MM.1S (cell line): ENCODE results near the gene FILIP1.

Experiments used
- DNase-seq: peaks from one replicate; pipeline ENCODE4 v3.0.0-alpha.2; 2015
- H2AFZ ChIP-seq: fragments of 300-600 bp; sonication (generic); 2 replicates; pipeline ENCODE4 v1.6.0; 2016; ENCODE audit warnings: antibody characterized with exemption, low read length
- H3F3A ChIP-seq: fragments of 300-600 bp; sonication (generic); 2 replicates; pipeline ENCODE4 v1.6.1; 2016; ENCODE audit warnings: mild to moderate bottlenecking, antibody characterized with exemption, low read length, moderate library complexity, mixed read lengths; ENCODE audit not compliant: insufficient read depth
- H3K27ac ChIP-seq: fragments of 300-600 bp; sonication (generic); 2 replicates; pipeline ENCODE4 v1.5.1; 2016; ENCODE audit warnings: mild to moderate bottlenecking, low read length
- H3K27me3 ChIP-seq: fragments of 300-600 bp; sonication (generic); replicated peaks from 2 replicates; pipeline ENCODE4 v1.6.0; 2016; ENCODE audit warnings: low read length; ENCODE audit not compliant: insufficient read depth
- H3K36me3 ChIP-seq: fragments of 300-600 bp; sonication (generic); replicated peaks from 2 replicates; pipeline ENCODE4 v1.6.1; 2016; ENCODE audit warnings: mild to moderate bottlenecking, low read length, mixed read lengths; ENCODE audit not compliant: insufficient read depth
- H3K4me1 ChIP-seq: fragments of 300-600 bp; sonication (generic); 2 replicates; pipeline ENCODE4 v1.6.1; 2016; ENCODE audit warnings: low read length, mixed read lengths
- H3K4me2 ChIP-seq: fragments of 300-600 bp; sonication (generic); 2 replicates; pipeline ENCODE4 v1.6.0; 2016; ENCODE audit warnings: low read depth, low read length
- H3K4me3 ChIP-seq: fragments of 300-600 bp; sonication (generic); 2 replicates; pipeline ENCODE4 v1.5.1; 2016; ENCODE audit warnings: low read length, mixed read lengths
- H3K79me2 ChIP-seq: fragments of 300-600 bp; sonication (generic); 2 replicates; pipeline ENCODE4 v1.6.1; 2016; ENCODE audit warnings: mixed run types, low read length, mixed read lengths
- H3K9ac ChIP-seq: fragments of 300-600 bp; sonication (generic); 2 replicates; pipeline ENCODE4 v1.6.1; 2016; ENCODE audit warnings: low read length, mixed read lengths
- H3K9me2 ChIP-seq: fragments of 300-600 bp; sonication (generic); replicated peaks from 2 replicates; pipeline ENCODE4 v1.6.1; 2016; ENCODE audit warnings: mild to moderate bottlenecking, low read length, mixed read lengths; ENCODE audit not compliant: insufficient read depth
- H3K9me3 ChIP-seq: fragments of 300-600 bp; sonication (generic); replicated peaks from 2 replicates; pipeline ENCODE4 v1.6.1; 2016; ENCODE audit warnings: mild to moderate bottlenecking, low read length, mixed read lengths; ENCODE audit not compliant: insufficient read depth
- H4K20me1 ChIP-seq: fragments of 300-600 bp; sonication (generic); 2 replicates; pipeline ENCODE4 v1.6.1; 2016; ENCODE audit warnings: mild to moderate bottlenecking, low read length, moderate library complexity, mixed read lengths; ENCODE audit not compliant: insufficient read depth
- CTCF ChIP-seq: fragments of 300-600 bp; sonication (generic); IDR thresholded peaks from 2 replicates; pipeline ENCODE4 v1.5.1; 2016; ENCODE audit warnings: antibody characterized with exemption, low read length, mixed read lengths
- EZH2 ChIP-seq: fragments of 300-600 bp; sonication (generic); optimal IDR thresholded peaks from 2 replicates; pipeline ENCODE3; 2017; ENCODE audit warnings: low read depth, mild to moderate bottlenecking, antibody characterized with exemption, low read length, mixed read lengths
- EZH2phosphoT487 ChIP-seq: fragments of 300-600 bp; sonication (generic); IDR thresholded peaks from 2 replicates; pipeline ENCODE4 v1.6.1; 2018; ENCODE audit warnings: antibody characterized with exemption, low read length

FILIP1 gene

GRCh38 chr6:75466636-75467035 lies 27.0 kb downstream of the FILIP1 start:
- no peaks in the 10 kb centered on the region for H3K27me3 ChIP-seq

GRCh38 chr6:75463908-75464307 lies 29.7 kb downstream of the FILIP1 start:
- Histone ChIP-seq H3K4me3 (no peak overlapping the region), H3K79me2 (no peaks in the 10 kb centered on the region), H2AFZ (no peak overlapping the region), H4K20me1 (no peaks in the 10 kb centered on the region), H3K27me3 (no peaks in the 10 kb centered on the region), H3K9me3 (no peaks in the 10 kb centered on the region), H3K27ac (no peak overlapping the region), H3K9me2 (no peaks in the 10 kb centered on the region), H3K9ac (no peak overlapping the region), H3K4me2 (no peak overlapping the region), H3F3A (no peaks in the 10 kb centered on the region), H3K4me1 (no peaks in the 10 kb centered on the region), H3K36me3 (no peaks in the 10 kb centered on the region)
- DNase-seq: no peak
- TF ChIP-seq EZH2: no peak
- no peak for TF ChIP-seq CTCF
- TF ChIP-seq EZH2phosphoT487: no peak

More at GRCh38 chr6:75466636-75467035, 27.0 kb downstream of the FILIP1 start:
- Histone ChIP-seq H2AFZ (no peak overlapping the region), H3F3A (no peaks in the 10 kb centered on the region), H3K4me1 (no peaks in the 10 kb centered on the region), H3K79me2 (no peaks in the 10 kb centered on the region), H3K9ac (no peak overlapping the region), H3K4me2 (no peak overlapping the region), H3K9me2 (no peaks in the 10 kb centered on the region), H3K9me3 (no peaks in the 10 kb centered on the region), H3K27ac (no peak overlapping the region), H4K20me1 (no peaks in the 10 kb centered on the region), H3K36me3 (no peaks in the 10 kb centered on the region), H3K4me3 (no peak overlapping the region)
- DNase-seq: no peak
- no peak for TF ChIP-seq EZH2
- TF ChIP-seq CTCF: no peak
- no peak for TF ChIP-seq EZH2phosphoT487

GRCh38 chr6:75463061-75463460 lies 30.5 kb downstream of the FILIP1 start:
- H3K4me3 ChIP-seq: no peak overlapping the region
- TF ChIP-seq EZH2 (no peak), CTCF (no peak), EZH2phosphoT487 (no peak)
- DNase-seq: no peak
- no peak overlapping the region for H3K9ac ChIP-seq
- no peaks in the 10 kb centered on the region for H3K9me2 ChIP-seq
- no peak overlapping the region for H3K4me2 ChIP-seq
- no peak overlapping the region for H2AFZ ChIP-seq
- H3K36me3 ChIP-seq: no peaks in the 10 kb centered on the region
- H3K27me3 ChIP-seq: no peaks in the 10 kb centered on the region
- no peaks in the 10 kb centered on the region for H3K79me2 ChIP-seq
- no peak overlapping the region for H3K27ac ChIP-seq
- no peaks in the 10 kb centered on the region for H3K9me3 ChIP-seq
- no peaks in the 10 kb centered on the region for H4K20me1 ChIP-seq
- no peaks in the 10 kb centered on the region for H3F3A ChIP-seq
- no peaks in the 10 kb centered on the region for H3K4me1 ChIP-seq
